Measurements from ENCODE around the gene IKZF1.

The IKZF1 gene

GRCh38 chr7:50355817-50356178 is 51.3 kb downstream of the IKZF1 start:
- DNase-seq (ENCODE audit: low read depth), result no peak
- no peak overlapping the region for H3K4me3 ChIP-seq (ENCODE audit: low read depth, low read length)
- no peak for TF ChIP-seq CTCF (conservative IDR thresholded peaks at IDR 0.05; ENCODE audit: low read depth, low read length)

- DNase-seq (ENCODE audit: low read depth), result no peak
- TF ChIP-seq CTCF (conservative IDR thresholded peaks at IDR 0.05; ENCODE audit: low read depth, low read length), result no peak
- H3K4me3 ChIP-seq (ENCODE audit: low read depth, low read length), result no peak overlapping the region
Measured at GRCh38 chr7:50356212-50356944, 51.9 kb downstream of the IKZF1 start.

- TF ChIP-seq CTCF (conservative IDR thresholded peaks at IDR 0.05; ENCODE audit: low read depth, low read length), result no peak
- DNase-seq (ENCODE audit: low read depth), result no peak
- H3K4me3 ChIP-seq (ENCODE audit: low read depth, low read length), result no peak overlapping the region
Measured at GRCh38 chr7:50356945-50357268, 52.4 kb downstream of the IKZF1 start.

- no peak for TF ChIP-seq CTCF (conservative IDR thresholded peaks at IDR 0.05; ENCODE audit: low read depth, low read length)
- no peak for DNase-seq (ENCODE audit: low read depth)
- no peak overlapping the region for H3K4me3 ChIP-seq (ENCODE audit: low read depth, low read length)
Measured at GRCh38 chr7:50357426-50357825, 52.9 kb downstream of the IKZF1 start.

- no peak overlapping the region for H3K4me3 ChIP-seq (ENCODE audit: low read depth, low read length)
- no peak for DNase-seq (ENCODE audit: low read depth)
- no peak for TF ChIP-seq CTCF (conservative IDR thresholded peaks at IDR 0.05; ENCODE audit: low read depth, low read length)
Measured at GRCh38 chr7:50358041-50358705, 53.7 kb downstream of the IKZF1 start.

- no peak overlapping the region for H3K4me3 ChIP-seq (ENCODE audit: low read depth, low read length)
- DNase-seq (ENCODE audit: low read depth), result no peak
- no peak for TF ChIP-seq CTCF (conservative IDR thresholded peaks at IDR 0.05; ENCODE audit: low read depth, low read length)
Measured at GRCh38 chr7:50358779-50359178, 54.3 kb downstream of the IKZF1 start.

Data from choroid plexus epithelial cell (primary cell).